K562 (cell line): ENCODE measurements around the gene BRD4.

Source experiments
- ETS2 ChIP-seq: IDR thresholded peaks from 2 replicates; pipeline ENCODE4 v1.6.1; 2016; ENCODE audit warnings: borderline replicate concordance, missing genetic modification characterization, mild to moderate bottlenecking, moderate library complexity, missing compliant biosample characterization; ENCODE audit not compliant: poor library complexity, severe bottlenecking
- ETV1 ChIP-seq: fragments of 450-650 bp; conservative IDR thresholded peaks from 2 replicates; pipeline ENCODE4 v1.6.1; 2016; ENCODE audit warnings: missing genetic modification characterization, control low read depth, low read depth, missing compliant biosample characterization
- FOSL1 ChIP-seq: fragments of 200-800 bp; sonication (Bioruptor generic); conservative IDR thresholded peaks from 2 replicates; pipeline ENCODE4 v1.6.1; 2016; ENCODE audit warnings: missing genetic modification characterization, missing compliant biosample characterization
- GATA2 ChIP-seq: sonication (generic); formaldehyde crosslinking; IDR thresholded peaks from 2 replicates; pipeline ENCODE4 v1.4.0; 2020; ENCODE audit warnings: mild to moderate bottlenecking, missing genetic modification reagents
- HDAC6 ChIP-seq: IDR thresholded peaks from 2 replicates; pipeline ENCODE4 v1.6.1; 2012; ENCODE audit warnings: low read depth, mild to moderate bottlenecking, control low read depth, inconsistent platforms, low read length, moderate library complexity
- POLR2G ChIP-seq: fragments of 200-400 bp; formaldehyde crosslinking; IDR thresholded peaks from 2 replicates; pipeline ENCODE4 v1.6.1; 2017; ENCODE audit warnings: low read depth, mild to moderate bottlenecking, antibody characterized with exemption, low read length, moderate library complexity
- TFAM ChIP-seq: fragments of 250-450 bp; sonication (Bioruptor Pico); conservative IDR thresholded peaks from 2 replicates; pipeline ENCODE4 v1.5.0; 2021; ENCODE audit warnings: mild to moderate bottlenecking, moderate library complexity
- ZNF282 ChIP-seq: sonication (generic); formaldehyde crosslinking; IDR thresholded peaks from 2 replicates; pipeline ENCODE4 v1.8.1; 2023; ENCODE audit warnings: missing genetic modification reagents
- ZNF830 ChIP-seq: fragments of 250-450 bp; sonication (Bioruptor Pico); IDR thresholded peaks from 2 replicates; pipeline ENCODE4 v1.5.0; 2021; ENCODE audit warnings: mild to moderate bottlenecking
- TF ChIP-seq, protein P1 (sequence below), 3 experiments: IDR thresholded peaks in 2 of 3; conservative IDR thresholded peaks in 1 of 3; 2 replicates each; pipeline ENCODE4 v1.5.1; 2011 to 2012; ENCODE audit warnings: low read length in 3 of 3, mild to moderate bottlenecking in 3 of 3, control low read depth in 2 of 3, improper control_type of control experiment in 1 of 3, inconsistent platforms in 1 of 3, low read depth in 1 of 3, mixed read lengths in 1 of 3, moderate library complexity in 1 of 3; ENCODE audit not compliant: insufficient read depth in 2 of 3
- TF ChIP-seq, protein P2 (sequence below): sonication (generic); formaldehyde crosslinking; IDR thresholded peaks from 2 replicates; pipeline ENCODE4 v1.8.0; 2022; ENCODE audit warnings: missing genetic modification reagents, mild to moderate bottlenecking, borderline replicate concordance
- TF ChIP-seq, protein P3 (sequence below), 2 experiments: IDR thresholded peaks; 2 replicates each; pipeline ENCODE4 v1.6.1; 2011; ENCODE audit warnings: borderline replicate concordance in 1 of 2, control low read depth in 1 of 2, low read depth in 1 of 2, low read length in 1 of 2, mild to moderate bottlenecking in 1 of 2, mixed read lengths in 1 of 2, moderate library complexity in 1 of 2; ENCODE audit not compliant: insufficient read depth in 1 of 2, insufficient read length in 1 of 2, poor library complexity in 1 of 2, severe bottlenecking in 1 of 2; ENCODE audit errors: extremely low read depth in 1 of 2
- TF ChIP-seq, protein P4 (sequence below): fragments of 250-450 bp; sonication (Bioruptor Pico); IDR thresholded peaks from 2 replicates; pipeline ENCODE4 v1.8.0; 2021; ENCODE audit warnings: moderate library complexity, mild to moderate bottlenecking, inconsistent platforms
- TF ChIP-seq, protein P5 (sequence below): sonication (generic); formaldehyde crosslinking; IDR thresholded peaks from 2 replicates; pipeline ENCODE4 v1.8.0; 2022; ENCODE audit warnings: mild to moderate bottlenecking, low read depth, missing genetic modification reagents

DNA sequence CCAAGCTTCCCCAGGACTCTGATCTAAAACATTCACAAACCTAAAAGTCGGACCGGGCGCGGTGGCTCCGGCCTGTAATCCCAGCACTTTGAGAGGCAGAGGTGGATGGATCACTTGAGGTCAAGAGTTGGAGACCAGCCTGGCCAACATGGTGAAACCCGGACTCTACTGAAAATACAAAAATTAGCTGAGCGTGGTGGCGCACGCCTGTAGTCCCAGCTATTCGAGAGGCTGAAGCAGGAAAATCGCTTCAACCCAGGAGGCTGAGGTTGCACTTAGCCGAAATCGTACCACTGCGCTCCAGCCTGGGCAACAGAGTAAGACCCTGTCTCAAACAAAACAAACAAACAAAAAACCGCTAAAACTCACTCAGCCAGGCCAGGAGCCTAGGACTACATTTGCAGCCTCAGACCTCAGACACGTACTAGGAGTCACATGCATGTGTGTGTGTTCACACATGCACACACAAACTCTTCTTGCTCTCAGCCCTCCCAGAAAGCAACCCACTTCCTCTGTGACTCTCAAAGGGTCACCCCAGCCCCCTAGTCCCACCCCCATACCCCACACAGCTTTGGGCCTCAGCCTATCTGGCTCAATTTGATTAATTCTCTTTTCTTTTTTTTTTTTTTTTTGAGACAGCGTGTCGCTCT lies 130.8 kb downstream of the BRD4 start:
- TF ChIP-seq POLR2G (no peak), HDAC6 (no peak), TFAM (CRISPR knock-in tag) (no peak), FOSL1 (tag) (no peak), ZNF282 (CRISPR knock-in tag) (no peak), GATA2 (CRISPR knock-in tag) (no peak), ETV1 (tag) (no peak), ETS2 (tag) (no peak), ZNF830 (CRISPR knock-in tag) (no peak)
- TF ChIP-seq, protein P1, sequence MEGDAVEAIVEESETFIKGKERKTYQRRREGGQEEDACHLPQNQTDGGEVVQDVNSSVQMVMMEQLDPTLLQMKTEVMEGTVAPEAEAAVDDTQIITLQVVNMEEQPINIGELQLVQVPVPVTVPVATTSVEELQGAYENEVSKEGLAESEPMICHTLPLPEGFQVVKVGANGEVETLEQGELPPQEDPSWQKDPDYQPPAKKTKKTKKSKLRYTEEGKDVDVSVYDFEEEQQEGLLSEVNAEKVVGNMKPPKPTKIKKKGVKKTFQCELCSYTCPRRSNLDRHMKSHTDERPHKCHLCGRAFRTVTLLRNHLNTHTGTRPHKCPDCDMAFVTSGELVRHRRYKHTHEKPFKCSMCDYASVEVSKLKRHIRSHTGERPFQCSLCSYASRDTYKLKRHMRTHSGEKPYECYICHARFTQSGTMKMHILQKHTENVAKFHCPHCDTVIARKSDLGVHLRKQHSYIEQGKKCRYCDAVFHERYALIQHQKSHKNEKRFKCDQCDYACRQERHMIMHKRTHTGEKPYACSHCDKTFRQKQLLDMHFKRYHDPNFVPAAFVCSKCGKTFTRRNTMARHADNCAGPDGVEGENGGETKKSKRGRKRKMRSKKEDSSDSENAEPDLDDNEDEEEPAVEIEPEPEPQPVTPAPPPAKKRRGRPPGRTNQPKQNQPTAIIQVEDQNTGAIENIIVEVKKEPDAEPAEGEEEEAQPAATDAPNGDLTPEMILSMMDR (IDR thresholded peaks at IDR 0.05 in 2 of 3, conservative IDR thresholded peaks at IDR 0.05 in 1 of 3; ENCODE audit: insufficient read depth in 2 of 3, low read depth in 1 of 3, low read length in 3 of 3), result no peak
- TF ChIP-seq, protein P2, sequence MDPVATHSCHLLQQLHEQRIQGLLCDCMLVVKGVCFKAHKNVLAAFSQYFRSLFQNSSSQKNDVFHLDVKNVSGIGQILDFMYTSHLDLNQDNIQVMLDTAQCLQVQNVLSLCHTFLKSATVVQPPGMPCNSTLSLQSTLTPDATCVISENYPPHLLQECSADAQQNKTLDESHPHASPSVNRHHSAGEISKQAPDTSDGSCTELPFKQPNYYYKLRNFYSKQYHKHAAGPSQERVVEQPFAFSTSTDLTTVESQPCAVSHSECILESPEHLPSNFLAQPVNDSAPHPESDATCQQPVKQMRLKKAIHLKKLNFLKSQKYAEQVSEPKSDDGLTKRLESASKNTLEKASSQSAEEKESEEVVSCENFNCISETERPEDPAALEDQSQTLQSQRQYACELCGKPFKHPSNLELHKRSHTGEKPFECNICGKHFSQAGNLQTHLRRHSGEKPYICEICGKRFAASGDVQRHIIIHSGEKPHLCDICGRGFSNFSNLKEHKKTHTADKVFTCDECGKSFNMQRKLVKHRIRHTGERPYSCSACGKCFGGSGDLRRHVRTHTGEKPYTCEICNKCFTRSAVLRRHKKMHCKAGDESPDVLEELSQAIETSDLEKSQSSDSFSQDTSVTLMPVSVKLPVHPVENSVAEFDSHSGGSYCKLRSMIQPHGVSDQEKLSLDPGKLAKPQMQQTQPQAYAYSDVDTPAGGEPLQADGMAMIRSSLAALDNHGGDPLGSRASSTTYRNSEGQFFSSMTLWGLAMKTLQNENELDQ (CRISPR knock-in tag), result no peak
- TF ChIP-seq, protein P3, sequence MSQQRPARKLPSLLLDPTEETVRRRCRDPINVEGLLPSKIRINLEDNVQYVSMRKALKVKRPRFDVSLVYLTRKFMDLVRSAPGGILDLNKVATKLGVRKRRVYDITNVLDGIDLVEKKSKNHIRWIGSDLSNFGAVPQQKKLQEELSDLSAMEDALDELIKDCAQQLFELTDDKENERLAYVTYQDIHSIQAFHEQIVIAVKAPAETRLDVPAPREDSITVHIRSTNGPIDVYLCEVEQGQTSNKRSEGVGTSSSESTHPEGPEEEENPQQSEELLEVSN (IDR thresholded peaks at IDR 0.05; ENCODE audit: borderline replicate concordance in 1 of 2, extremely low read depth in 1 of 2, insufficient read depth in 1 of 2, insufficient read length in 1 of 2, low read depth in 1 of 2, low read length in 1 of 2, poor library complexity in 1 of 2, severe bottlenecking in 1 of 2), result no peak
- TF ChIP-seq, protein P4, sequence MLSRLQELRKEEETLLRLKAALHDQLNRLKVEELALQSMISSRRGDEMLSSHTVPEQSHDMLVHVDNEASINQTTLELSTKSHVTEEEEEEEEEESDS (CRISPR knock-in tag), result no peak
- TF ChIP-seq, protein P5, sequence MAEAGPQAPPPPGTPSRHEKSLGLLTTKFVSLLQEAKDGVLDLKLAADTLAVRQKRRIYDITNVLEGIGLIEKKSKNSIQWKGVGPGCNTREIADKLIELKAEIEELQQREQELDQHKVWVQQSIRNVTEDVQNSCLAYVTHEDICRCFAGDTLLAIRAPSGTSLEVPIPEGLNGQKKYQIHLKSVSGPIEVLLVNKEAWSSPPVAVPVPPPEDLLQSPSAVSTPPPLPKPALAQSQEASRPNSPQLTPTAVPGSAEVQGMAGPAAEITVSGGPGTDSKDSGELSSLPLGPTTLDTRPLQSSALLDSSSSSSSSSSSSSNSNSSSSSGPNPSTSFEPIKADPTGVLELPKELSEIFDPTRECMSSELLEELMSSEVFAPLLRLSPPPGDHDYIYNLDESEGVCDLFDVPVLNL (CRISPR knock-in tag), result no peak
